HCT116 (cell line): ENCODE data around the gene ARL2. TPM values are rescaled to one million over a fixed set of nuclear protein-coding genes. Genes with fewer than 3 reads are reported as not detected.

Experiments
- ATAC-seq: fragments of 200-7000 bp; cut with Tn5 transposase; 2 replicates; pipeline ENCODE4 v1.9.1; 2020; ENCODE audit warnings: mild to moderate bottlenecking, moderate library complexity
- BruUV-seq: library from RNA; stranded (reverse); fragments of 400-500 nt; replicated peaks from 2 replicates; lab custom pipeline; 2021; lab: Mats Ljungman, UMichigan
- CTCF ChIA-PET: fragments of 300-600 bp; sonication (Branson Sonifier 250); formaldehyde crosslinking; loops from one replicate; lab custom pipeline; 2021; ENCODE audit warnings: antibody characterized with exemption; lab: Charles Lee
- POLR2A ChIA-PET: fragments of 300-600, 350-600 bp; sonication (Branson Sonifier 250); formaldehyde crosslinking; loops from one replicate; lab custom pipeline; 2021; ENCODE audit warnings: antibody characterized with exemption; lab: Charles Lee
- RAD21 ChIA-PET, 2 experiments: fragments of 300-600 bp; sonication (Branson Sonifier 250); formaldehyde crosslinking; loops; one replicate each; lab custom pipeline; 2023; ENCODE audit warnings: low total read pairs in 2 of 2; ENCODE audit not compliant: uncharacterized antibody in 2 of 2, unreplicated experiment in 2 of 2, low non-redundant PET in 1 of 2; lab: Charles Lee
- DNase-seq: peaks from one replicate; pipeline ENCODE4 v3.0.0-alpha.2; 2010; ENCODE audit warnings: low read depth, low spot score
- H2AFZ ChIP-seq: fragments of 200-600 bp; shearing (Covaris generic), sonication (generic); 2 replicates; pipeline ENCODE4 v1.6.1; 2017; ENCODE audit warnings: low read depth, mixed run types, mixed read lengths, antibody characterized with exemption, low read length; ENCODE audit not compliant: poor library complexity, severe bottlenecking
- H3K27ac ChIP-seq: 2 replicates; pipeline ENCODE4 v1.5.1; 2012; ENCODE audit warnings: low read depth, low read length
- H3K27me3 ChIP-seq: fragments of 200-600 bp; sonication (generic); 2 replicates; pipeline ENCODE4 v1.6.1; 2016; ENCODE audit warnings: mixed run types, low read length, mixed read lengths; ENCODE audit not compliant: insufficient read depth
- H3K36me3 ChIP-seq, 2 experiments: fragments of 200-500 bp in 1 of 2; fragments of 200-600 bp in 1 of 2; sonication (Bioruptor generic) in 1 of 2; sonication (generic) in 1 of 2; 2 replicates each; pipeline versions ENCODE4 v1.5.1 to v1.6.1; 2014 to 2016; ENCODE audit warnings: low read length in 2 of 2, inconsistent platforms in 1 of 2, mixed read lengths in 1 of 2, mixed run types in 1 of 2; ENCODE audit not compliant: insufficient read depth in 2 of 2, control insufficient read depth in 1 of 2
- H3K4me1 ChIP-seq, 2 experiments: fragments of 200-600 bp in 1 of 2; sonication (generic) in 1 of 2; 2 replicates each; pipeline versions ENCODE4 v1.5.1 to v1.6.1; 2012 to 2017; ENCODE audit warnings: low read length in 2 of 2, inconsistent platforms in 1 of 2, mild to moderate bottlenecking in 1 of 2, mixed read lengths in 1 of 2, mixed run types in 1 of 2, moderate library complexity in 1 of 2; ENCODE audit not compliant: insufficient read depth in 2 of 2, control insufficient read depth in 1 of 2
- H3K4me2 ChIP-seq: fragments of 200-600 bp; sonication (generic); 2 replicates; pipeline ENCODE4 v1.6.1; 2017; ENCODE audit warnings: mixed run types, low read length, mixed read lengths
- H3K4me3 ChIP-seq, 2 experiments: fragments of 200-600 bp in 1 of 2; sonication (generic) in 1 of 2; replicated peaks in 1 of 2; 2 replicates each; pipeline ENCODE4 v1.5.1; 2011 to 2016; ENCODE audit warnings: low read length in 2 of 2, control low read depth in 1 of 2, low read depth in 1 of 2, mild to moderate bottlenecking in 1 of 2, mixed read lengths in 1 of 2, mixed run types in 1 of 2
- H3K79me2 ChIP-seq: fragments of 200-600 bp; sonication (generic); 2 replicates; pipeline ENCODE4 v1.6.1; 2017; ENCODE audit warnings: mild to moderate bottlenecking, mixed run types, low read length, moderate library complexity, mixed read lengths; ENCODE audit not compliant: insufficient read depth
- H3K9ac ChIP-seq: fragments of 200-600 bp; sonication (generic); 2 replicates; pipeline ENCODE4 v1.6.1; 2016; ENCODE audit warnings: low read length, mixed read lengths
- H3K9me2 ChIP-seq: fragments of 200-600 bp; sonication (generic), shearing (Covaris generic); 2 replicates; pipeline ENCODE4 v1.6.1; 2017; ENCODE audit warnings: mixed run types, mild to moderate bottlenecking, moderate library complexity; ENCODE audit not compliant: insufficient read depth
- H3K9me3 ChIP-seq, 2 experiments: fragments of 200-500 bp in 1 of 2; fragments of 200-600 bp in 1 of 2; sonication (Bioruptor generic) in 1 of 2; sonication (generic) in 1 of 2; 2 replicates each; pipeline ENCODE4 v1.6.1; 2014 to 2017; ENCODE audit warnings: low read length in 2 of 2, mixed read lengths in 2 of 2, inconsistent platforms in 1 of 2, low read depth in 1 of 2, mild to moderate bottlenecking in 1 of 2, mixed run types in 1 of 2, moderate library complexity in 1 of 2; ENCODE audit not compliant: control insufficient read depth in 1 of 2, insufficient read depth in 1 of 2
- H4K20me1 ChIP-seq: fragments of 200-600 bp; sonication (generic), shearing (Covaris generic); 2 replicates; pipeline ENCODE4 v1.6.1; 2017; ENCODE audit warnings: mixed run types, mild to moderate bottlenecking, moderate library complexity; ENCODE audit not compliant: insufficient read depth
- CBX3 ChIP-seq: IDR thresholded peaks from 2 replicates; pipeline ENCODE4 v1.6.1; 2012; ENCODE audit warnings: low read depth
- CEBPB ChIP-seq: IDR thresholded peaks from 2 replicates; pipeline ENCODE4 v1.6.1; 2012; ENCODE audit warnings: low read depth
- EGR1 ChIP-seq: IDR thresholded peaks from 2 replicates; pipeline ENCODE4 v1.6.1; 2012; ENCODE audit warnings: low read depth
- ELF1 ChIP-seq: IDR thresholded peaks from 2 replicates; pipeline ENCODE4 v1.6.1; 2012; ENCODE audit warnings: low read depth, borderline replicate concordance
- EZH2 ChIP-seq: fragments of 200-600 bp; sonication (generic); IDR thresholded peaks from 2 replicates; pipeline ENCODE4 v1.6.1; 2017; ENCODE audit warnings: antibody characterized with exemption, mixed run types
- EZH2phosphoT487 ChIP-seq: fragments of 200-600 bp; IDR thresholded peaks from 2 replicates; pipeline ENCODE4 v1.6.1; 2018; ENCODE audit warnings: antibody characterized with exemption, borderline replicate concordance
- FOSL1 ChIP-seq: IDR thresholded peaks from 2 replicates; pipeline ENCODE4 v1.6.1; 2012; ENCODE audit warnings: low read depth
- JUND ChIP-seq: IDR thresholded peaks from 2 replicates; pipeline ENCODE4 v1.6.1; 2012
- MAX ChIP-seq: IDR thresholded peaks from 2 replicates; pipeline ENCODE4 v1.6.1; 2012
- POLR2A ChIP-seq: IDR thresholded peaks from 2 replicates; pipeline ENCODE4 v1.7.0; 2011; ENCODE audit warnings: borderline replicate concordance; ENCODE audit not compliant: insufficient read depth, insufficient read length; ENCODE audit errors: extremely low read depth
- POLR2AphosphoS5 ChIP-seq: IDR thresholded peaks from 2 replicates; pipeline ENCODE4 v1.6.1; 2011; ENCODE audit warnings: mild to moderate bottlenecking, low read depth, low read length, moderate library complexity
- REST ChIP-seq: IDR thresholded peaks from 2 replicates; pipeline ENCODE4 v1.6.1; 2012; ENCODE audit warnings: low read depth
- SRF ChIP-seq: IDR thresholded peaks from 2 replicates; pipeline ENCODE4 v1.6.1; 2012; ENCODE audit warnings: low read depth
- YY1 ChIP-seq: IDR thresholded peaks from 2 replicates; pipeline ENCODE4 v1.6.1; 2011; ENCODE audit warnings: low read length, low read depth, moderate library complexity, mild to moderate bottlenecking; ENCODE audit not compliant: insufficient replicate concordance; ENCODE audit errors: extremely low read depth
- ZBTB33 ChIP-seq: IDR thresholded peaks from 2 replicates; pipeline ENCODE4 v1.6.1; 2011; ENCODE audit warnings: mild to moderate bottlenecking, low read length, moderate library complexity; ENCODE audit not compliant: insufficient replicate concordance; ENCODE audit errors: extremely low read depth
- ZFX ChIP-seq: fragments of 450-650 bp; IDR thresholded peaks from 2 replicates; pipeline ENCODE4 v1.6.1; 2017
- ZNF274 ChIP-seq: fragments of 200-500 bp; sonication (Bioruptor generic); IDR thresholded peaks from 2 replicates; pipeline ENCODE4 v1.6.1; 2014; ENCODE audit warnings: mild to moderate bottlenecking, low read depth, low read length, inconsistent platforms
- intact Hi-C: fragments of 100-400 bp; cut with micrococcal nuclease; formaldehyde crosslinking; loops from 2 replicates; pipeline ENCODE4 v1.10.0; 2022
- total RNA-seq: library from RNA; stranded (reverse); gene quantifications from one replicate; pipeline ENCODE4 v1.2.1, GENCODE V29; 2021; ENCODE audit not compliant: unreplicated experiment

The ARL2 gene
- total RNA-seq, 1 experiment from 2014 or later, result 68.7 TPM

GRCh38 chr11:65055538-65055937 is 41.6 kb downstream of the ARL2 start (continued):
- TF ChIP-seq JUND, result no peak
- TF ChIP-seq ZNF274, result no peak
- no peak for TF ChIP-seq FOSL1
- TF ChIP-seq YY1, result no peak
- TF ChIP-seq ELF1, result no peak
- no peak for TF ChIP-seq ZFX
- TF ChIP-seq SRF, result no peak
- TF ChIP-seq MAX, result no peak
- TF ChIP-seq CEBPB, result no peak
- no peak for TF ChIP-seq EZH2
- TF ChIP-seq EGR1, result no peak
- no peak for TF ChIP-seq POLR2AphosphoS5

- RAD21 ChIA-PET, result no interaction called here
- Histone ChIP-seq H4K20me1 (no peaks in the 10 kb centered on the region), H3K79me2 (no peaks in the 10 kb centered on the region), H2AFZ (no peak overlapping the region), H3K4me2 (no peak overlapping the region), H3K27ac (no peak overlapping the region), H3K9me2 (no peaks in the 10 kb centered on the region), H3K36me3 (no peaks in the 10 kb centered on the region), H3K27me3 (no peaks in the 10 kb centered on the region), H3K9ac (no peak overlapping the region), H3K4me1 (no peaks in the 10 kb centered on the region), H3K4me3 (no peak overlapping the region), H3K9me3 (no peaks in the 10 kb centered on the region)
- POLR2A ChIA-PET, result no interaction called here
- TF ChIP-seq POLR2AphosphoS5 (no peak), CEBPB (no peak), POLR2A (no peak), FOSL1 (no peak), ZBTB33 (no peak), JUND (no peak), EZH2 (no peak), EZH2phosphoT487 (no peak), REST (no peak), SRF (no peak), CBX3 (no peak), EGR1 (no peak), ZNF274 (no peak), ZFX (no peak)
- DNase-seq, result no peak
- intact Hi-C loops, result no loop called here
- CTCF ChIA-PET, result no interaction called here
- BruUV-seq, result no TSS peak
- no peak for ATAC-seq
Measured at GRCh38 chr11:65056999-65057398, 43.0 kb downstream of the ARL2 start.
